HepG2 (cell line): ENCODE results near the gene LIF. TPM values are rescaled to one million over a fixed set of nuclear protein-coding genes. Genes with fewer than 3 reads are reported as not detected.

Experiments used
- ATF3 ChIP-seq: sonication (generic); formaldehyde crosslinking; IDR thresholded peaks from 2 replicates; pipeline ENCODE4 v1.4.0; 2020; ENCODE audit warnings: missing genetic modification reagents
- CEBPG ChIP-seq: IDR thresholded peaks from 2 replicates; pipeline ENCODE4 v1.6.1; 2016
- CREB1 ChIP-seq, 2 experiments: fragments of 450-650 bp in 1 of 2; IDR thresholded peaks; 2 replicates each; pipeline ENCODE4 v1.6.1; 2016 to 2017; ENCODE audit warnings: control low read depth in 1 of 2, mild to moderate bottlenecking in 1 of 2, missing compliant biosample characterization in 1 of 2, missing genetic modification characterization in 1 of 2
- EP300 ChIP-seq, 3 experiments: sonication (generic) in 1 of 3; formaldehyde crosslinking in 1 of 3; IDR thresholded peaks; 2 replicates each; pipeline versions ENCODE4 v1.5.1 to v1.6.1; 2011 to 2020; ENCODE audit warnings: low read depth in 2 of 3, low read length in 2 of 3, borderline replicate concordance in 1 of 3, improper control_type of control experiment in 1 of 3, mild to moderate bottlenecking in 1 of 3, missing genetic modification reagents in 1 of 3, moderate library complexity in 1 of 3
- ETV5 ChIP-seq: IDR thresholded peaks from 2 replicates; pipeline ENCODE4 v1.6.1; 2018; ENCODE audit warnings: missing biosample characterization, missing genetic modification reagents, inconsistent platforms, borderline replicate concordance
- FOSL2 ChIP-seq: sonication (generic); formaldehyde crosslinking; IDR thresholded peaks from 2 replicates; pipeline ENCODE4 v1.4.0; 2020; ENCODE audit warnings: missing genetic modification reagents
- RAD51 ChIP-seq: fragments of 450-650 bp; IDR thresholded peaks from 2 replicates; pipeline ENCODE4 v1.6.1; 2016; ENCODE audit warnings: borderline replicate concordance
- SAP130 ChIP-seq: IDR thresholded peaks from 2 replicates; pipeline ENCODE4 v1.6.1; 2016; ENCODE audit warnings: low read depth
- SATB2 ChIP-seq: sonication (generic); formaldehyde crosslinking; IDR thresholded peaks from 2 replicates; pipeline ENCODE4 v1.5.0; 2020; ENCODE audit warnings: missing genetic modification reagents
- ZBTB2 ChIP-seq: sonication (generic); formaldehyde crosslinking; IDR thresholded peaks from 2 replicates; pipeline ENCODE4 v1.8.0; 2022; ENCODE audit warnings: low read depth, missing genetic modification reagents
- ZBTB21 ChIP-seq: sonication (generic); formaldehyde crosslinking; IDR thresholded peaks from 2 replicates; pipeline ENCODE4 v1.4.0; 2020; ENCODE audit warnings: missing genetic modification reagents
- ZBTB8A ChIP-seq: sonication (generic); formaldehyde crosslinking; IDR thresholded peaks from 2 replicates; pipeline ENCODE4 v1.4.0; 2020; ENCODE audit warnings: mild to moderate bottlenecking, low read depth, missing genetic modification reagents, borderline replicate concordance
- ZNF136 ChIP-seq: sonication (generic); formaldehyde crosslinking; IDR thresholded peaks from 2 replicates; pipeline ENCODE4 v1.8.1; 2022; ENCODE audit warnings: low read depth, mild to moderate bottlenecking, moderate library complexity, missing genetic modification reagents
- ZNF362 ChIP-seq: sonication (generic); formaldehyde crosslinking; IDR thresholded peaks from 2 replicates; pipeline ENCODE4 v1.4.0; 2020; ENCODE audit warnings: missing genetic modification reagents, mild to moderate bottlenecking, borderline replicate concordance
- ZNF570 ChIP-seq: sonication (generic); formaldehyde crosslinking; IDR thresholded peaks from 2 replicates; pipeline ENCODE4 v1.4.0; 2020; ENCODE audit warnings: mild to moderate bottlenecking, missing genetic modification reagents, borderline replicate concordance
- ZNF710 ChIP-seq: sonication (generic); formaldehyde crosslinking; IDR thresholded peaks from 2 replicates; pipeline ENCODE4 v1.5.0; 2020; ENCODE audit warnings: mild to moderate bottlenecking, missing genetic modification reagents, borderline replicate concordance
- ZNF768 ChIP-seq: sonication (generic); formaldehyde crosslinking; IDR thresholded peaks from 2 replicates; pipeline ENCODE4 v1.4.0; 2020; ENCODE audit warnings: missing genetic modification reagents
- ZNF772 ChIP-seq: sonication (generic); formaldehyde crosslinking; IDR thresholded peaks from 2 replicates; pipeline ENCODE4 v1.5.0; 2020; ENCODE audit warnings: mild to moderate bottlenecking, missing genetic modification reagents
- polyA plus RNA-seq, 8 experiments: library from polyadenylated mRNA; depleted of rRNA in 3 of 8; stranded (reverse) in 7 of 8; unstranded in 1 of 8; fragments of >200 nt; fragmentation: Illumina TruSeq in 4 of 8; extraction: Trizol in 4 of 8; gene quantifications; 2 replicates each; pipeline versions ENCODE4 v1.2.1 to v1.2.3, GENCODE V29; 2011 to 2016; ENCODE audit warnings: low read depth in 4 of 8, missing spikeins in 1 of 8, mixed read lengths in 1 of 8; ENCODE audit not compliant: insufficient read depth in 1 of 8
- total RNA-seq, 5 experiments: library from RNA; depleted of rRNA; stranded (reverse); fragments of >200 nt; fragmentation: Illumina TruSeq; extraction: Trizol; gene quantifications; 2 replicates each; pipeline ENCODE4 v1.2.3, GENCODE V29; 2016; ENCODE audit warnings: low read depth in 1 of 5
- TF ChIP-seq, protein P1 (sequence below), 2 experiments: fragments of 450-650 bp in 1 of 2; sonication (generic) in 1 of 2; formaldehyde crosslinking; IDR thresholded peaks; 2 replicates each; pipeline versions ENCODE4 v1.5.0 to v1.8.0; 2020 to 2022; ENCODE audit warnings: mild to moderate bottlenecking in 1 of 2, missing genetic modification reagents in 1 of 2

LIF gene
- total and polyA plus RNA-seq, 2 of the 13 experiments (the other 11 are each of a cell fraction or from before 2014, with no cell fraction given), result 3.6 to 8.5 TPM

- no peak for TF ChIP-seq ZBTB8A (CRISPR knock-in tag)
- no peak for TF ChIP-seq ZNF570
- TF ChIP-seq ZBTB2, result no peak
- TF ChIP-seq ZNF768, result peak; percentile 72; the same call in 1 of the 2 replicates
- no peak for TF ChIP-seq ZNF362 (CRISPR knock-in tag)
- TF ChIP-seq CREB1 (IDR thresholded peaks at IDR 0.05), result 0 out of 2 replicates have a peak, but pooled peaks have one; percentile 20
- TF ChIP-seq CREB1 (CRISPR knock-in tag; IDR thresholded peaks at IDR 0.05), result no peak
- peak; percentile 74 for TF ChIP-seq CEBPG (CRISPR knock-in tag)
- peak; percentile 52; the same call in 1 of the 2 replicates for TF ChIP-seq ATF3
- no peak for TF ChIP-seq EP300 (IDR thresholded peaks at IDR 0.05; ENCODE audit: low read depth in 2 of 2, low read length in 2 of 2)
- peak; percentile 25; the same call in 1 of the 2 replicates for TF ChIP-seq EP300 (CRISPR knock-in tag; IDR thresholded peaks at IDR 0.05; ENCODE audit: borderline replicate concordance)
- no peak for TF ChIP-seq ZNF136 (CRISPR knock-in tag)
- no peak for TF ChIP-seq RAD51
- TF ChIP-seq SATB2 (CRISPR knock-in tag), result no peak
- peak; percentile 29; the same call in 1 of the 2 replicates for TF ChIP-seq SAP130 (CRISPR knock-in tag)
- peak; percentile 70 for TF ChIP-seq FOSL2
- 0 out of 2 replicates have a peak, but pooled peaks have one; percentile 34 for TF ChIP-seq ETV5
- TF ChIP-seq ZNF710 (CRISPR knock-in tag), result no peak
- 0 out of 2 replicates have a peak, but pooled peaks have one; percentile 37 for TF ChIP-seq ZBTB21 (CRISPR knock-in tag)
- TF ChIP-seq, protein P1, sequence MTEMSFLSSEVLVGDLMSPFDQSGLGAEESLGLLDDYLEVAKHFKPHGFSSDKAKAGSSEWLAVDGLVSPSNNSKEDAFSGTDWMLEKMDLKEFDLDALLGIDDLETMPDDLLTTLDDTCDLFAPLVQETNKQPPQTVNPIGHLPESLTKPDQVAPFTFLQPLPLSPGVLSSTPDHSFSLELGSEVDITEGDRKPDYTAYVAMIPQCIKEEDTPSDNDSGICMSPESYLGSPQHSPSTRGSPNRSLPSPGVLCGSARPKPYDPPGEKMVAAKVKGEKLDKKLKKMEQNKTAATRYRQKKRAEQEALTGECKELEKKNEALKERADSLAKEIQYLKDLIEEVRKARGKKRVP (CRISPR knock-in tag; IDR thresholded peaks at IDR 0.05), result peak in 1 of 2 experiments; percentile 90; a peak in 2 of 4 replicates
- TF ChIP-seq ZNF772 (CRISPR knock-in tag), result no peak
Measured at GRCh38 chr22:30205281-30206115, 41.1 kb downstream of the LIF start (continued).
